GM19397 (cell line): Measurements from ENCODE around the gene OR14I1.

ENCODE experiments used
- ATAC-seq: cut with Tn5 transposase; IDR thresholded peaks from one replicate; pipeline ENCODE4 v1.9.1; 2021; ENCODE audit warnings: mild to moderate bottlenecking, moderate library complexity; ENCODE audit not compliant: unreplicated experiment

The OR14I1 gene

DNA sequence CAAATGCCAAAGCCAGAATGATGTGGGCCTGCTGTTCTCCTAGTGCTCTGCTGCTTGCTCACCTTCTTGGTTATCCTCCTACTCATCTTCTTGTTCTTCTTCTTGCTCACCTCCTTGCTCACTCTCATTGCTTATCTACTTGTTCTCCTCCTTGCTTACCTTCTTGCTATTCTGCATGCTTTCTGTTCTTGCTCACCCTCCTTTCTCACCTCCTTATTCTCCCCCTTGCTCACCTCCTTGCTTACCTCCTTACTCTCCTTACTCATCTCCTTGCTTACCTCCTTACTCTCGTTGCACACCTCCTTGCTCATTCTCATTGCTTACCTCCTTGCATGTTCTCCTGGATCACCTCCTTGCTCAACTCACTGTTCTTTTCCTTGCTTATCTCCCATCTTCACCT is at the start of gene OR14I1:
Gene OR14I1, minus strand, starts transcription at position 53 of the 400 bp plus-strand sequence.
- ATAC-seq = no peak

GRCh38 chr1:248751635-248752034 is 49.1 kb upstream of the OR14I1 start:
- no peak for ATAC-seq

DNA sequence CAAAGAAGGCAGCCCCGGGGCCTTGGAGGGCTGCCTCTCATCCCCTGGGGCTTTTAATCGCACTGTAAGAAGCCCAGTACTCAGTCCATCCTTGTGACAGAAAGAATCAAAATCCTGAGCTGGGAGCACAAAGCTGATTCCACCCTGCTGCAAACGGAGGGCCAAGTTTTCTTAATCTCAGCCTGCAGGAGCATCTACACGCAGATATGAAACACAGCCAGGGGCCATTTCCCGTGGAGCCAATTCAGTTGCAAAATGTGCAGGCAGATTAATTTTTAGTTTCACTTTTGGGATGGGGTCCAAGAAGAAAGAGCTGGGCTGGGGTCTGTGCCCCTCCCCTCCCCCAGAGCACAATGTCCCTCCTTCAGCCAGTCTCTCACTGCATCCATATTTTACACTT is 48.6 kb upstream of the OR14I1 start:
- no peak for ATAC-seq

GRCh38 chr1:248750496-248750895 is 47.9 kb upstream of the OR14I1 start:
- no peak for ATAC-seq

DNA sequence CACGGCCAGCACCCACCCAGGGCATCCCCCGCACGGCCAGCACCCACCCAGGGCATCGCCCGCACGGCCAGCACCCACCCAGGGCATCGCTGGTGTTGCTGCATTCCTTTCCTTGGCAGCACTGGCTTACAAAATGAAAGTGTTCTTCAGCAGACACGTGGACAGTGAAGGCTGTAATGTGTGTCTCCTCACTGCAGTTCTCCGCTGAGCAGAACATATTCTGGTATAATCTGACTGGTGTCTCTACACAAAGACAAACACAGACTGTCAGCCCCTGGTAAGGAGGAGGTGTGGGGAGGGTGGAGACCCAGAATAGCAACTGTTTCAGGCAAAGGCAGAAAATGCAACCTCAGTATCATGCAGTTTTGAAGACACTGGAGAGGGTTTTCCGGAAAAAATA is 45.6 kb upstream of the OR14I1 start:
- no peak for ATAC-seq

DNA sequence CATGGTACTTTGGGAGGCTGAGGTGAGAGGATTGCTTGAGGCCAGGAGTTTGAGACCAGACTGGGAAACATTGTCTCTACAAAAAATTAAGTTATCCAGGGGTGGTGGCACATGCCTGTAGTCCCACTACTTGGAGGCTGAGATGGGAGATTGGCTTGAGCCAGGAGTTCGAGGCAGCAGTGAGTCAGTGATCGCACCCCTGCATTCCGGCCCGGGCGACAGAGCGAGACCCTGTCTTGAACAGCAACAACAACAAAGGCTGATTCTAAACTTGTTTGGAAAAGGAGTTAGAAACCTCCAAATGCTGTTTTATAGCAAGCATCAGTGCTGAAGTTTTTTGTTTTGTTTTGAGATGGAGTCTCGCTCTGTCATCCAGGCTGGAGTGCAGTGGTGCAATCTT is 38.3 kb upstream of the OR14I1 start:
- ATAC-seq = no peak

DNA sequence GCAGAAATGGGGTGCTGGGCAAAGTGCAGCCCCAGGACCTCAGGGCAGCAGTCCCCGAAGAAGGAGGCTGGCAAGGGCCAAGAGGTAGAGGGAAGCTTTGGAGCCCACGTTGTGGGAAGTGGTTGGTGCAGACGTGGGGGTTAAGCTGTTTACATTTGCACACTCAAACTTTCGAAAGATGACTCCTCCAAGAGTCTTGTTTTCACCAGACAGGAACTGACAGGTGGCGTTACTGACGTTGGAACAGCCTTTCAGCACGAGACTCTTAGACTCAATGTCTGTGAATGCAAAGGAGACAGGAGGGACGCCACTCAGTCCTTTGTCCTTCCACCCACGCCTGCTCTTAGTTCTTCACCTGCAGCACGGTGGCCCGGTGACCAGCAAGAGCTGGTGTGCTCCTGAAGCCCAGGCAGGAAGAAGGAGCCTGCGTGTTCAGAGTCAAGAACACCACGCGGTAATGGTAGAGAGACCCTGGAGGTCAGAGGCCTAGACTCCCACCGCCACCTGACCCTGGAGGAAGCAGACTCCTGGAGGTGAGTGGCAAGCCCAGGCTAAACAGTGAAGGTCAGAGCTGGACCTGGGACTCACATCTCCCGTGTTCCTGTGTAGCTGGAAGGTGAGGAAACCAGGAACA is 37.1 kb upstream of the OR14I1 start:
- no peak for ATAC-seq

DNA sequence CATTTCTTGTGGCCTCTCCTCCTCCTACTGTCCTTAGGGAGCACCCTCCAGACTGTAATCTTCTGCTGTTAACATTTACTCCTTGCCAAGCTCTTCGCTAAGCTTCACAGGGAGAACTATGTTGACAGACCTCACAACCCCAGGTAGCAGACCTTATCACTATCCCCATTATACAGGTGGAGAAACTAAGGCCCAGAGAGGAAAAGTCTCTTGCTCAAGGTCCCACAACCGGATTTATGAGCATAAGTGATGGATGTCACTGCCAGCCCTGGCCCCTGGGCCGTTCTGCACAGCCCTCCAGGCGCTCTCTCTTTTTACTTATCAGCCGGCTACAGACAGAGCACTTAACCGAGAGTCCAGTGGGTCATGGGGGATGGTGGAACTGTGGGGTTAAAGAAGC is 34.9 kb upstream of the OR14I1 start:
- no peak for ATAC-seq

DNA sequence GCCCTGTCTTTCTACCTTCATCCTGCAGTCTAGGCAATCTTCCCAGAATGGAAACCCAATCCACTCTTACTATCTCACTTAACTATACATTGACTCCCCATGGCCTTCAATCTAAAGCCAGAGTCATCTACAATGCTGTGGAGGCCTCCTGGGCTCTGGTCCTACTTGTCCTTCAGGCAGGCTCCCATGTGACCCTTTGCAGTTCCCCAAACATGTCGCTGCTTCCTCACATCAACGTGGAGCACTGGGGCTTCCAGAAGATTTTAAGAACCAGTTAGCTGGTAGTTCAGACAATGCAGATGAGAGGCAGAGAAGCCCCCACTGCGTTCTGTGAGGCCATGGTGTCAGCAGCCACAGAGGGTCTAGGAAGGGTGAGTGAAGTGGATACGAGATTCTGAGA is 34.4 kb upstream of the OR14I1 start:
- ATAC-seq = no peak

DNA sequence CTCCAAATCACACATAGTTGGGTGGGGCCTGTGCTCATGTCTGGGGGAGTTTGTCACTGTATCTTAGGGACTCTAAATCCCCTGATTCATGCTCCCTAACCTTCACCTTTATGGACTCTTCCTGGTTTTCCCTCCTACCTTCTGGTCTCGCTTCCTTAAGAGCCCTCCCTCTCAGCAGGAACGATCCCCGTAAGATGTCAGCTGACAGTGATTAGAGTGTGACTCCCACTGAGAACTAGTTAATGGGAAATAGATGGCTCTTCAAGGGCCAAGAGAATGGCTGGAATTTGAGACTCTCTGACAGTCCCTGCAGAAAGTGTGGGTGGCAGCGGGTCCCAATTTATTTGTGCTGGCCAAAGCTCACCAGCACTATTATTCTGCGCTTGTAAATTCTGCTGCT is 31.0 kb upstream of the OR14I1 start:
- no peak for ATAC-seq

DNA sequence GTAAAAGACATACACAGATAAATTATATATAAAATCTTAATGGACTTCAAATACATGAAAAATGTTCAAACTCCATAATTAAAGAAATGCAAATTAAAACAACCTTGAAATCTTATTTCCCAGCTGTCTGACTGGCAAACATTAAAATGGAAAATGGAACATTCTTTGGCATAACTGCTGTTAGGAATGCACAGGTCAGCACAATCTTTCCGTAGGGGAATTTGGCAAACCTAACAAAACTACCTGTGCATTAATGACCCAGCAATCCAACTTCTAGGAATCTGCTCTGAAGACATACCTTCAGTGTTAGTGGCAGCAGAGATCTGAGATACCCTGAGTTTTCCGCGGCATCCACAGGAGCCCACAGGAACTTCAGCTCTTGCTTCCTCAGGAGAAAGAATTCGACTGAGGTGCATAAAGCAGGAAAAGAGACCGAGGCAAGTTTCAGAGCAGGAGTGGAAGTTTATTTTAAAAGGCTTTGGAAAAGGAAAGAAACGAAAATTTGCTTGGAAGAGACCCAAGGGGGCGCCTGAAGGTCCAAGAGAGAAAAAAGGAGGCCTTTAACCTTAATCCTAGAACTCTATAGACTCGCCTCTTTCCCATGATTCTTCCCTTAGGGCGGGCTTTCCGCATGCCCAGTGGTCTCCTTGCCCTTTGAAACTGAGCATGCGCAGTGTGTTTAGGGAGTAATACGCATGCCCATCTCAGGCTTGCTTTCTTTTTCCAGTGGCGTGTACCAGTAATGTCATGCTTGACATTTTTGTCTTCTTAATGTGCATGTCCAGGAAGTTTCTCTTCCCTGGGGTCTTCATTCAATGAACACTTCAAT is 28.2 kb upstream of the OR14I1 start:
- no peak for ATAC-seq

DNA sequence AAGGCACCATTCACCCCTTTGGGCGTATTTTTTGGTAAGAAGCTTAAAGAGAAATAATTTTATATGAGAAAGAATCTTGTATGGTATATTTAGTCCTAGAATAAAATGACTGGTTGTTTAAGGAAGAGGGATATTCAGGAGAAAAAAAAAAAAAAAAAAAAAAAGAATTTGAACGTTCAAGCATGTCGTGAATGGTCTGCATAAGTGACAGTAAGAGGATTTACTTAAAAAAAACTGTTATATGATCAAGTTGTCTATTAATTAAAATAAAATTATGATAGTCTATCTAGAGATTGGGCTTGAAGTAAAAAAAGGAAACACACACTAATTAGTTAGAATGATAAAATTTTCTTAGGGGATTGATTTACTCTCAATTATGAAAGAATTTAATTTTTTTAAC is 11.7 kb upstream of the OR14I1 start:
- no peak for ATAC-seq

- ATAC-seq = no peak
Observed at GRCh38 chr1:248710305-248710900, 7.8 kb upstream of the OR14I1 start.

DNA sequence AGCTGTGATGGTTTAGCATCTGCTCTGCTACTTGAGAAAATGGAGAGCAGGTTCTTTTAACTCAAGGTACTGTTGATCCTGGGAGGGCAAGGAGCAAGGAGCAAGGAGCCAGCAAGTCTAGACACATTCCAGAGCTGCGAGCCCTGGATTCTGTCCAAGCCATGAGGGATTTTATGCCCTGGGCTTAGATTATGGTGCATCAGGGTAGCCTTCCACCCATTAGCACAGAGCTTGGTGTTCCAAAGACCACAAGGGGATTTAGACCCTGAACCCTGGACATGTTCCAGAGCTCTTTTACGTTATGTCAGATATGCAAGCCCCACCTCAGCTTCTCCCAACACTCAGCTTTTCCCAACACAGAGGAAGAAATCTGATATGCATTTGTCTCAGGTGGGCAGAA is 2.0 kb upstream of the OR14I1 start:
- ATAC-seq = no peak

DNA sequence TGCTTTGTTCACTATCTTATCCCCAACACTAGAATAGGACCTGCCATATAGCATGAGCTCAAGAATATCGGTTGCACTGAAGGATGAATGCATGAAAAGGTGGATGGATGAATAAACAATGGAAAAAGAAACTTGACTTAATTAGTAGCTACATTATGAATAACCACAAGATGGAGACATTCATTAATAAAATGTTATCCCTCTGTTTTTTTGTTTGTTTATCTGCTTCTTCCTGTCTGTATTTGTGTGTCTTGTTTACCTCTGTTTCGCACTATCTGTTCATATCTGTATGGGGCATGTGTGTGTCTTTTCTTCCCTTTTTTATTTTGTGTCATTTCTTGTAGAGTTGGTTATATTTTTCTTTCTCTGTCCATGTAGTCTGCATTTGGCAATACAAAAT is 1.1 kb upstream of the OR14I1 start:
- ATAC-seq = no peak

DNA sequence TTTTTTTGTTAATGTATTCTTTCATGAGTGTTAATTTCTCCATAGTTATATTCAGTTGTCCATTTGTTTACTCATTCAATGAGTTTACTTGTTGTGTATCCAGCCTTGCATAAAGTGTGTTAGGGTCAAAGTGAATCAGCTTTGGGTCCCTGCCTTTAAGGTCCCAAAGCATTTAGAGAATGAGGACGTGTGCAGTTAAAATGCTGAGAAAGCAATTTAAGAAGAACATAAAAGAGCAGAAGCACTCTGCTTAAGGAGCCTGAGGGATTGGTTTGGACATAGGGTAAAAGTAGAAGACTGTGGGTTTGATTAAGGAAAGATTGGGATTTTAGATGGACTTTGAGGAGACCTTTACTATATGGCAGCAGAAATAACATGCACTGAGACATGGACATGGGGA is 3.5 kb downstream of the OR14I1 start:
- ATAC-seq = no peak

DNA sequence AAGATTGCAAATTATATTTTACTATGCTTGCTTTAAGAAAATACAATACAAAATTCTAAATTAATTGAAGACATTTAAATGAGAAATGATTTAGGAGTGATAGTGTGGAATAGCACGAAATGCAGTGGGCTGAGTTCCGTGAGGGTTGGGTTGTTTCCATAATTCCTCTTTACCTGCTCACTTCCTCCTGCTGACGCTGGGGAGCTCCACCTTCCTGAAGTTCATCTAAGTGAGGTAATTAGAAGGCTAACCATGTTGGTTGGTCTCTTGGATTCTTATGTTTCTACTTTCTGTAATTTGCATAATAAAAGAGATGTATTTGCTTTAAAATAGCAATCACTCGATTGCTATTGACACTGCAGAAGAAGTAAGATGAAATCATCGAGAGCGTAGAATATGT is 4.7 kb downstream of the OR14I1 start:
- ATAC-seq = no peak

- no peak for ATAC-seq
Observed at GRCh38 chr1:248696774-248697173, 5.8 kb downstream of the OR14I1 start.

DNA sequence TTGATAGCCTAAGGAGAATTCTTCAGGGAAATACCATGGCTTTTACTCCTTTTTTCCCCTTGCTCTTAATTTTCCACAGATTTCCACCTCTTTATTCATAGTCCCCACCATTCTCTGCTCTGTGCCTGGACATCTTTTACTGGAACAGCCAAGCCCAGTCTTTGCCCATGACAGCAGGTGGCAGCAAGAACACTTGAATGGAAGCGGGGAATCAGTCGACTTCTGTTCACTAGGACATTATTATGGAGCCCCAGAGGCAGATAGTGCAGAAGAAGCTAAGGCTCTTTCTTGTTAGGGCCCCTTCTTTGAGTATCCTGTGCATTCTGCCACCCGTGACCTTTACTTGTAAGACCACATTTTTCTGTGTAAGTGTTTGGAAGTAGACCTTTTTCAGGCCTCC is 6.3 kb downstream of the OR14I1 start:
- no peak for ATAC-seq

DNA sequence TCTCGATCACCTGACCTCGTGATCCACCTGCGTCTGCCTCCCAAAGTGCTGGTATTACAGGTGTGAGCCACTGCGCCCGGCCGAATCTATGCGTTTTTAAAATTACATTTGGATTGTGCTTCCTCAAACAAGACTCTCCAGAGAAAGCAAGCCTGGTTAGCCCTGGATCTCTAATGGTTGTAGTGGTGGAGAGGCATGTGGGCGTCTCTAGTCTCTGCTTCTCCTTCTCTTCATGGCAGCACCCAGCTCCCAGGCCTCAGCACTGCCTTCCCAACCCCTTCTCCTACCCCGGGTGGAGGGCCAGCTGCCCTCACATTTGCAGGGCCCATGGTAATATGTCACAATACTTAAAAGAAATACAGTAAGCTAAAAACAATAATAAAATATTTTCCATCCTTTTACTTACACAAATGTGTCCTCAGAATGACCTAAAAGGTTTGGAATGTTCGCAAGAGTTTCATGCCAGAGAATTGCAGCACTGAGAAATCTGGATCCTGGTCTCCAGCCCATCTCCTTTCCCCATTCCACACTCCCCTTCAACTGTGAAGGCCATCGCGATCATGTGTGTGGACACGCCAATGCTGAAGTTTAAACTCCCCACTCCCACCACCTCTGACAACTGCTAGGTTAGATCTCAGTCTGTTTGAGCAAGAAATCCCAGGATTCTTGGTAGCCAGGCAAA is 7.0 kb downstream of the OR14I1 start:
- ATAC-seq = no peak

DNA sequence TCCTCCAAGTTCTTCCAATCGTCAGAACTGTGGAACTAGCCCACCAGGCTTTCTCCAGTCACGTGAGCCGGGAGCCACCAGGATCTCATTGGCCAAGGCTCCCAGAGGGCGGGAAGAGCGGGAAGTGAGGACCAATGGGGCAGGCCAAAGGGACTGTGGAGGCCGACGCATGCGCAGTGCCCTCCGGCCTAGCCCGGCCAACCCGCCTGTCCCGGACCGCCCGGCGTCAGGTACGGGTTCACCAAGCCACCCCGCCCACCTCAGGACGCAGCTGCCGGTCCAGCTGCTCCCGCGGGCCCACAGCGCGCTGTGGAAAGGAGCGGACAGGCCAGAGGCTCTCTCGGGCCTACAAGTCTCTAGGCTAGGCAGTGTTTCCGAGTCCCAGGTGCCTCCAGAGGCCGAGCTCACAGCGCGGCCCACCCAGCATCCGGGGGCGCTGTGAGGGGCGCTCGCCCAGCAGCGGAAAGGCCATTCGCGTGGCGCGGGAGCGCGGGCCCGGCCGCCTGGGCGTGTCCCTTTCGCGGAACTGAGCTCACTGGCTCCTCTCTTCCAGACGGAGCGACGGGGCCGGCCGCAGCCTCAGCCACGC is 10.9 kb downstream of the OR14I1 start:
- ATAC-seq = no peak
